GM12891 (cell line): ENCODE measurements around the gene MRPL30. TPM values are rescaled to one million over a fixed set of nuclear protein-coding genes. Genes with fewer than 3 reads are reported as not detected.
"Not testable (repeated sequence)": the region's sequence is repeated elsewhere in the genome, so short reads cannot be mapped to it uniquely, and the experiment has no call there.

Experiments
- DNase-seq: peaks from one replicate; pipeline ENCODE4 v3.0.0; 2011; ENCODE audit warnings: low spot score; ENCODE audit not compliant: insufficient read length
- FAIRE-seq: peaks from 2 replicates; lab custom pipeline; 2011; peaks lifted over from hg19 to GRCh38; lab: Jason Lieb, UNC
- PAX5 ChIP-seq: IDR thresholded peaks from 2 replicates; pipeline ENCODE4 v1.6.1; 2011; ENCODE audit warnings: low read length, moderate library complexity, mild to moderate bottlenecking; ENCODE audit not compliant: insufficient read depth, severe bottlenecking
- POLR2A ChIP-seq: IDR thresholded peaks from 2 replicates; pipeline ENCODE4 v1.6.1; 2011; ENCODE audit warnings: low read depth, low read length, control low read depth
- POLR2AphosphoS5 ChIP-seq: IDR thresholded peaks from 2 replicates; pipeline ENCODE4 v1.6.1; 2011; ENCODE audit warnings: low read depth, low read length, control low read depth
- POU2F2 ChIP-seq: IDR thresholded peaks from 2 replicates; pipeline ENCODE4 v1.6.1; 2011; ENCODE audit warnings: low read depth, mild to moderate bottlenecking, control low read depth, low read length, moderate library complexity
- SPI1 ChIP-seq: IDR thresholded peaks from 2 replicates; pipeline ENCODE4 v1.6.1; 2011; ENCODE audit warnings: low read depth, low read length, control low read depth
- TAF1 ChIP-seq: IDR thresholded peaks from 2 replicates; pipeline ENCODE4 v1.6.1; 2011; ENCODE audit warnings: low read depth, low read length, control low read depth
- polyA plus RNA-seq: library from polyadenylated mRNA; unstranded; fragments of >200 nt; gene quantifications from one replicate; pipeline ENCODE4 v1.2.1, GENCODE V29; 2012; ENCODE audit warnings: low read depth, missing spikeins, inconsistent platforms; ENCODE audit not compliant: missing spikeins

Gene MRPL30
- 29.2 TPM for polyA plus RNA-seq

DNA sequence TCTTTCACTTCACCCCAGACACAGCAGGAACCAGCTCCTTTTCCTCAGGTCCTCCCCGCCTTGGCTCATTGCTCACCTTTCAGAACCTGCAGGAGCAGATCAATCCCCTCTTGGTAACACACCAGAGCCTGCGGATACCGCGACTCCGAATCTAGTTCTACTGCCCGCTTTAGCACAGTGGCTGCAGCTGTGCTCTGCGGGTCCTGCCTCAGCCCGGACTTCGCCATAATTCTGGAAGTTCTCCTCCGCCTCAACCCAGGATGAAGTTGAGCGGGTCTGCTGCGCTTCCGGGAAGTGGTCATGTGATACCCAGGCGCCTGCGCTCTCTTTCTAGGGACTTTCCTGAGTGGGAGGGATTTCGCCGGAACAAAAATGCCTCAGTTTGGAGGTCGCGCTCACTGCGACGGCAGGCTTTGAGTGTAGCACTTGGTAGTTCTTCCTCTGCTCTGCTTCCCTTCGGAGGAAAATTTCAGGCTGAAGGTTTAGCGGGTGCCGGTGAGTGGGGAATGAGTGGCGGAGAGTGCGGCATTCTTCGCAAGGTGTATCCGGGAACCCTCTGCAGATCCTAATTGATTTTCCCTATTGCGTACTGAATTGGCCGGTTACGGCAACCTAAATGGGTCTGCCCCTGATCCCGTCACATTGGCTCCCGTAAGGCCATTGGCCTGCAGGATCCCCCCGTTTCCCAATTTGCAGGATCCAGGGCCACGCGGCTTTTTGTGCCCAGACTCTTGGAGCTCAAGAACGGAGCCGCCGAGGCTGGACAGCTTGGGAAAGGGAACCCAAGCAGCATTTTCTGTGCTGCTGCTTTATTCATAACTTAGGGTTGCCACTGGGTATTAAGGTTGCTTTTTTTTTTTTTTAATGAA lies at the start of gene MRPL30, which contains the start of gene MITD1:
Gene MRPL30, plus strand, starts transcription at position 430 of the 869 bp plus-strand sequence. CDS start 5,020 bp downstream, outside the sequence.
Gene MITD1, minus strand, starts transcription at position 304 of the 869 bp plus-strand sequence. Its CDS starts 77 bp downstream, at position 227.
- DNase-seq (peak; percentile 65), FAIRE-seq (peak; percentile 90)
- peak; percentile 81; the same call in 1 of the 2 replicates for TF ChIP-seq POU2F2
- TF ChIP-seq TAF1: peak; percentile 98
- TF ChIP-seq POLR2AphosphoS5: peak; percentile 90
- TF ChIP-seq SPI1: 0 out of 2 replicates have a peak, but pooled peaks have one; percentile 18
- TF ChIP-seq POLR2A: peak; percentile 87
- TF ChIP-seq PAX5: no peak

DNA sequence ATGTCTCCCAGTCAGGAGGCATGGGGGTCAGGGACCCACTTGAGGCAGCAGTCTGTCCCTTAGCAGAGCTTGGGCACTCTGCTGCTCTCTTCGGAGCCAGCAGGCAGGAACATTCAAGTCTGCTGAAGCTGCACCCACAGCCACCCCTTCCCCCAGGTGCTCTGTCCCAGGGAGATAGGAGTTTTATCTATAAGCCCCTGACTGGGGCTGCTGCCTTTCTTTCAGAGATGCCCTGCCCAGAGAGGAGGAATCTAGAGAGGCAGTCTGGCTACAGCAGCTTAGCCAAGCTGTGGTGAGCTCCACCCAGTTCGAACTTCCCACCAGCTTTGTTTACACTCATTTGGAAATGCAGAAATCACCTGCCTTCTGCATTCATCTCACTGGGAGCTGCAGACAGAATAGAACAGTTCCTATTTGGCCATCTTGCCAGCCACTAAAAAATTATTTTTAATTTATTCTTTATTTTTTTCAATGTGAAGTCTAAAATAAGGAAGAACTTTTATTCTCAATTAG lies 45.9 kb upstream of the MRPL30 start:
- FAIRE-seq, DNase-seq: not testable (repeated sequence)

- FAIRE-seq: no peak
- no peak for DNase-seq
- TF ChIP-seq SPI1 (no peak), POLR2A (no peak), POLR2AphosphoS5 (no peak)
Observed at GRCh38 chr2:99139003-99139402, 42.0 kb upstream of the MRPL30 start.

- FAIRE-seq (no peak), DNase-seq (no peak)
- TF ChIP-seq POU2F2 (no peak), POLR2A (no peak), TAF1 (no peak), SPI1 (no peak), POLR2AphosphoS5 (no peak), PAX5 (no peak)
Observed at GRCh38 chr2:99140056-99140859, 40.7 kb upstream of the MRPL30 start.

DNA sequence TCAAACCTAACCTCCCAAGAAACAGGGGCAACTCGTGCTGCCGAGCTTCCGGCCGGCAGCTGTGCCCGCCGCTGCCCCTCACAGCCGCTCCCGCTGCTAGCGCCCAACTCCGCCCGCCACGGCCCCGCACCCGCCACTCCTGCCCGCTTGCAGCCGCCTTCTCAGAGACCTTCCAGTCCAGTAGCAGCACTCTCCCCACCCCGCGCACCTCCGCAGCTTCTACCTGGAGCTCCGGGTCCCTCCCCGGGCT lies 40.2 kb upstream of the MRPL30 start:
- no peak for TF ChIP-seq POU2F2
- no peak for TF ChIP-seq POLR2A
- TF ChIP-seq PAX5: no peak
- TF ChIP-seq POLR2AphosphoS5: no peak; the same call in 1 of the 2 replicates
- DNase-seq (no peak), FAIRE-seq (peak; percentile 9)

DNA sequence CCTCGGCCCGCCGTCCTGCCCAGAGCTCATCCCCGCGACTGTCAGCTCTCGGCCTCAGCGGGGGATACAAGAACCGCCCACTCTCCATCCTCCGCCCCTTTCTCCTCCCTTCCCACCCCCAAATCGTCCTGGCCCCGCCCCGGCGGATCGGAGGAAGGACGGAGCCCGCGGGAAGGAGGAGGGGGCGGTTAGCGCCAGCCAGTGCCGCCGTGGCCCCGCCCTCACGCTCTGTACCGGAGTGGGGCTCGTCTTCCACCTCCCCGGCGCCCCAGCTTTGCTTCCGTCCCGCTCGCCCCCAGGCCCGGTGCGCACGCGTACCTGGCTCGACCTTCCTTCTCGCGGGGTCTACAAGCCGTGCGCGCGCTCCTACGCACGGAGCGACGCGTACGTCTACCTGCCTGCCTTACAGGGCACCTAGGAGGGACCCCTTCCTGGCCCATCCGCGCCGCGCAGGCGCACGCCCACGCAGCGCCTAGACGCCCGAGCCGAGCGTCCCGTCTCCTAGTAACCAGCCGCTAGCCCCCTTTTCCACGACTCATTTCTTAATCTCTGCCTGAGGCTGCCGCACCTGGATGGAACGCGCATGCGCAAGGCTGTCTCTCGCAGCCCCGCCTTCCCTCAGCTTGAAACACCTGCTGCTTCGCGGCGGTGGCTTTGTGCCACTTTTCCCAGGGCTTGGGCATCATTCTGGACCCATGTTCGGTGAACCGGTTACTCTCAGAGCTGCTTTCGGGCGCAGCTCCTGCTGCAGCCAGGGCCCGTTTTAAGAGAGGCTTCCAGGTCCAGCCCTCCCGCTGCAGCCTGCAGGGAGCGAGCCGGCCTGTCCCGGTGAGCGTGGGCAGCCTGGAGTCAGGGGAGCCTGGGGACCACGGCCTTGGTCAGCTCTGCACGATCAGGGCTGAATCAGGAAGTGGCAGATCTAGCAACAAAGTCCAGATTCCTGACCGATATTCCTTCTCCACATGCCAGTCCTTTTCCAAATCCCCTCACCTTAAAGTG lies 39.6 kb upstream of the MRPL30 start, which contains the start of gene C2orf15:
Gene C2orf15, plus strand, starts transcription at position 598 of the 999 bp plus-strand sequence. CDS start 8,852 bp downstream, outside the sequence.
- TF ChIP-seq PAX5 (no peak), POLR2AphosphoS5 (peak; percentile 68; the same call in 1 of the 2 replicates), POLR2A (peak; percentile 84), SPI1 (0 out of 2 replicates have a peak, but pooled peaks have one; percentile 3), TAF1 (peak; percentile 65; the same call in 1 of the 2 replicates), POU2F2 (no peak)
- DNase-seq (peak; percentile 75), FAIRE-seq (peak; percentile 97)

- no peak for TF ChIP-seq TAF1
- no peak for TF ChIP-seq SPI1
- TF ChIP-seq POLR2A: no peak
- TF ChIP-seq POLR2AphosphoS5: no peak
- TF ChIP-seq POU2F2: no peak
- TF ChIP-seq PAX5: no peak
- DNase-seq (no peak), FAIRE-seq (no peak)
Observed at GRCh38 chr2:99150706-99151105, 30.3 kb upstream of the MRPL30 start.

DNA sequence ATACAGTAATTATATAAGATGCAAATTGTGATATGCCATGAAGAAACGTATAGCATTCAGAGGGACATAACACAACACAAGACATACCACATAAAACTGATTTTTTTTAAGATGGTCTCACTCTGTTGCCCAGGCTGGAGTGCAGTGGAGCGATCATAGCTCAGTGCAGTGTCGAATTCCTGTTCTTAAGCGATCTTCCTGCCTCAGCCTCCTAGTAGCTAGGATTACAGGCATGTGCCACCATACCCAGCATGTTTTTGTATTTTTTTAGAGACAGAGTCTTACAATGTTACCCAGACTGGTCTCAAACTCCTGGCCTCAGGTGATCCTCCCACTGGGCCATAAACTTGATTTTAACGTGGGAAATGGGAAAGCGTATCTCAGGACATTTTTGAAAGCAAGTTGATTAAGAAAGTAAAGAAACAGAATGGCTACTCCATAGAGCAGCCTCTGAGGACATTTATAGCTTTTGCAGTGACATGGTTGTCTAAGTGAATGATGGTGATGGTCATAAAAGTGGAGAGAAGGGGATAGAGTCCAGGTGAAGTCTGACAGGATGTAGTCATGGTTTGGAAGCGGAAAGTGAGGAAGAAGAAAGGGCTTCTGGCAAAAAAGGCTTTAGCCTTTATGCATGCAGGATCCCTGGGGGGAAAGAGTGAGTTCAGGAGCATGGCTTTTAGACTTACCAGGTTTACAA lies 28.6 kb upstream of the MRPL30 start:
- no peak for DNase-seq
- no peak for FAIRE-seq
- TF ChIP-seq TAF1: no peak
- no peak for TF ChIP-seq SPI1
- no peak for TF ChIP-seq POLR2A
- TF ChIP-seq POLR2AphosphoS5: no peak
- no peak for TF ChIP-seq PAX5
- TF ChIP-seq POU2F2: no peak
